ENCODE data around the gene SMIM27. TPM values are rescaled to one million over a fixed set of nuclear protein-coding genes. Genes with fewer than 3 reads are reported as not detected.
"Not testable (repeated sequence)": the region's sequence is repeated elsewhere in the genome, so short reads cannot be mapped to it uniquely, and the experiment has no call there.

Gene SMIM27
- total RNA-seq, 1 donor from 2014 or later: 12.3 TPM

GRCh38 chr9:32526707-32527048, 25.4 kb upstream of the SMIM27 start:
- intact Hi-C loops (cut with DNase I): no loop called here
- H3K27ac ChIP-seq: peak overlapping the region; percentile 88
- H3K4me3 ChIP-seq: peak overlapping the region; percentile 78
- peaks cover 28% of the 10 kb centered on the region for H3K4me1 ChIP-seq
- H3K27me3 ChIP-seq (ENCODE audit: low read depth): no peaks in the 10 kb centered on the region
- no peak for DNase-seq
- no peak for TF ChIP-seq CTCF (IDR thresholded peaks at IDR 0.05)
- ATAC-seq: no peak
- no peaks in the 10 kb centered on the region for H3K36me3 ChIP-seq
- no peaks in the 10 kb centered on the region for H3K9me3 ChIP-seq

GRCh38 chr9:32533336-32533735, 18.8 kb upstream of the SMIM27 start:
- H3K36me3 ChIP-seq: no peaks in the 10 kb centered on the region
- H3K27ac ChIP-seq: no peak overlapping the region
- TF ChIP-seq CTCF (IDR thresholded peaks at IDR 0.05): no peak
- ATAC-seq (no peak), DNase-seq (no peak)
- H3K27me3 ChIP-seq (ENCODE audit: low read depth): no peaks in the 10 kb centered on the region
- H3K4me1 ChIP-seq: no peaks in the 10 kb centered on the region
- no peaks in the 10 kb centered on the region for H3K9me3 ChIP-seq
- intact Hi-C loops (cut with DNase I): no loop called here
- no peak overlapping the region for H3K4me3 ChIP-seq

GRCh38 chr9:32533816-32534215, 18.3 kb upstream of the SMIM27 start:
- Histone ChIP-seq H3K4me3 (no peak overlapping the region), H3K36me3 (no peaks in the 10 kb centered on the region), H3K27ac (no peak overlapping the region), H3K4me1 (no peaks in the 10 kb centered on the region), H3K27me3 (ENCODE audit: low read depth) (no peaks in the 10 kb centered on the region), H3K9me3 (no peaks in the 10 kb centered on the region)
- DNase-seq: no peak
- no peak for TF ChIP-seq CTCF (IDR thresholded peaks at IDR 0.05)
- no peak for ATAC-seq
- intact Hi-C loops (cut with DNase I): no loop called here

GRCh38 chr9:32543047-32543446, 9.1 kb upstream of the SMIM27 start:
- TF ChIP-seq CTCF (IDR thresholded peaks at IDR 0.05): no peak
- no peaks in the 10 kb centered on the region for H3K4me1 ChIP-seq
- H3K9me3 ChIP-seq: no peaks in the 10 kb centered on the region
- DNase-seq (no peak), ATAC-seq (no peak)
- no peak overlapping the region for H3K27ac ChIP-seq
- H3K36me3 ChIP-seq: peaks cover 47% of the 10 kb centered on the region
- no peaks in the 10 kb centered on the region for H3K27me3 ChIP-seq (ENCODE audit: low read depth)
- intact Hi-C loops (cut with DNase I): no loop called here
- H3K4me3 ChIP-seq: no peak overlapping the region

- no peak for TF ChIP-seq CTCF (IDR thresholded peaks at IDR 0.05)
- peaks cover 34% of the 10 kb centered on the region for H3K36me3 ChIP-seq
These were observed 6.2 kb upstream of the SMIM27 start for GRCh38 chr9:32545884-32546283.

GRCh38 chr9:32548213-32548612, 3.9 kb upstream of the SMIM27 start:
- H3K27me3 ChIP-seq (ENCODE audit: low read depth); intact Hi-C loops (cut with DNase I): not testable (repeated sequence)

More at GRCh38 chr9:32545884-32546283, 6.2 kb upstream of the SMIM27 start:
- Histone ChIP-seq H3K27ac (no peak overlapping the region), H3K27me3 (ENCODE audit: low read depth) (no peaks in the 10 kb centered on the region), H3K4me1 (peaks cover 13% of the 10 kb centered on the region), H3K9me3 (no peaks in the 10 kb centered on the region), H3K4me3 (no peak overlapping the region)
- no peak for ATAC-seq
- intact Hi-C loops (cut with DNase I): no loop called here
- no peak for DNase-seq

More at GRCh38 chr9:32548213-32548612, 3.9 kb upstream of the SMIM27 start:
- not testable (repeated sequence) for H3K9me3 ChIP-seq, DNase-seq, H3K27ac ChIP-seq, ATAC-seq, H3K4me3 ChIP-seq
- Histone ChIP-seq H3K4me1 (peaks cover 20% of the 10 kb centered on the region), H3K36me3 (peaks cover 10% of the 10 kb centered on the region)
